HAP-1 (cell line): Measurements from ENCODE around the gene PRKAG2.

Source experiments
- DNase-seq, 2 experiments: peaks; one replicate each; pipeline ENCODE4 v3.0.0-alpha.2; 2016 to 2020; ENCODE audit warnings: low spot score in 2 of 2
- H3K27me3 ChIP-seq: fragments of 250-450 bp; sonication (Bioruptor Pico); 2 replicates; pipeline ENCODE4 v1.5.1; 2020; ENCODE audit warnings: low read depth, mild to moderate bottlenecking, moderate library complexity
- H3K36me3 ChIP-seq: fragments of 250-450 bp; sonication (Bioruptor Pico); replicated peaks from 2 replicates; pipeline ENCODE4 v1.5.1; 2020; ENCODE audit warnings: mild to moderate bottlenecking
- H3K4me1 ChIP-seq: fragments of 250-450 bp; sonication (Bioruptor Pico); 2 replicates; pipeline ENCODE4 v1.5.1; 2020; ENCODE audit warnings: mild to moderate bottlenecking
- H3K4me3 ChIP-seq: fragments of 250-450 bp; sonication (Bioruptor Pico); 2 replicates; pipeline ENCODE4 v1.5.1; 2020; ENCODE audit warnings: mild to moderate bottlenecking, moderate library complexity
- H3K9me3 ChIP-seq: fragments of 250-450 bp; sonication (Bioruptor Pico); 2 replicates; pipeline ENCODE4 v1.5.1; 2020; ENCODE audit warnings: mild to moderate bottlenecking, moderate library complexity
- in situ Hi-C: fragments of 300-500 bp; cut with MboI; formaldehyde crosslinking; loops from 3 replicates; pipeline ENCODE4 v1.14.3; 2020; ENCODE audit warnings: low sequenced_read_pairs, inconsistent platforms, mixed read lengths

PRKAG2 gene

GRCh38 chr7:151896086-151896485 lies 19.2 kb upstream of the PRKAG2 start:
- in situ Hi-C loops = no loop called here
- no peaks in the 10 kb centered on the region for H3K9me3 ChIP-seq
- H3K27me3 ChIP-seq = peaks cover 9% of the 10 kb centered on the region
- H3K36me3 ChIP-seq = no peaks in the 10 kb centered on the region
- no peaks in the 10 kb centered on the region for H3K4me1 ChIP-seq
- no peak for DNase-seq
- no peak overlapping the region for H3K4me3 ChIP-seq

GRCh38 chr7:151895631-151896031 lies 18.7 kb upstream of the PRKAG2 start:
- H3K9me3 ChIP-seq = no peaks in the 10 kb centered on the region
- H3K36me3 ChIP-seq = no peaks in the 10 kb centered on the region
- H3K27me3 ChIP-seq = peaks cover 10% of the 10 kb centered on the region
- in situ Hi-C loops = no loop called here
- H3K4me3 ChIP-seq = no peak overlapping the region
- no peak for DNase-seq
- no peaks in the 10 kb centered on the region for H3K4me1 ChIP-seq

GRCh38 chr7:151895008-151895630 lies 18.2 kb upstream of the PRKAG2 start:
- Histone ChIP-seq H3K4me3 (no peak overlapping the region), H3K36me3 (no peaks in the 10 kb centered on the region), H3K27me3 (peaks cover 10% of the 10 kb centered on the region), H3K9me3 (no peaks in the 10 kb centered on the region), H3K4me1 (no peaks in the 10 kb centered on the region)
- no peak for DNase-seq
- in situ Hi-C loops = no loop called here

GRCh38 chr7:151894111-151895007 lies 17.4 kb upstream of the PRKAG2 start:
- in situ Hi-C loops = no loop called here
- Histone ChIP-seq H3K4me1 (no peaks in the 10 kb centered on the region), H3K36me3 (no peaks in the 10 kb centered on the region), H3K4me3 (no peak overlapping the region), H3K27me3 (peaks cover 10% of the 10 kb centered on the region), H3K9me3 (no peaks in the 10 kb centered on the region)
- DNase-seq = no peak

- Histone ChIP-seq H3K27me3 (peaks cover 10% of the 10 kb centered on the region), H3K9me3 (no peaks in the 10 kb centered on the region), H3K4me1 (no peaks in the 10 kb centered on the region), H3K4me3 (no peak overlapping the region), H3K36me3 (no peaks in the 10 kb centered on the region)
- no peak for DNase-seq
- in situ Hi-C loops = no loop called here
Measured at GRCh38 chr7:151893405-151893923, 16.5 kb upstream of the PRKAG2 start.

- Histone ChIP-seq H3K9me3 (no peaks in the 10 kb centered on the region), H3K4me1 (no peaks in the 10 kb centered on the region), H3K36me3 (no peaks in the 10 kb centered on the region), H3K27me3 (peaks cover 13% of the 10 kb centered on the region), H3K4me3 (no peak overlapping the region)
- in situ Hi-C loops = no loop called here
- DNase-seq = no peak
Measured at GRCh38 chr7:151891753-151892152, 14.8 kb upstream of the PRKAG2 start.

GRCh38 chr7:151891182-151891581 lies 14.3 kb upstream of the PRKAG2 start:
- H3K4me3 ChIP-seq = no peak overlapping the region
- no peaks in the 10 kb centered on the region for H3K9me3 ChIP-seq
- DNase-seq = no peak
- no peaks in the 10 kb centered on the region for H3K4me1 ChIP-seq
- in situ Hi-C loops = no loop called here
- H3K27me3 ChIP-seq = peaks cover 13% of the 10 kb centered on the region
- H3K36me3 ChIP-seq = no peaks in the 10 kb centered on the region

GRCh38 chr7:151890355-151891004 lies 13.6 kb upstream of the PRKAG2 start:
- in situ Hi-C loops = no loop called here
- Histone ChIP-seq H3K4me3 (no peak overlapping the region), H3K9me3 (no peaks in the 10 kb centered on the region), H3K36me3 (no peaks in the 10 kb centered on the region), H3K27me3 (peaks cover 13% of the 10 kb centered on the region), H3K4me1 (no peaks in the 10 kb centered on the region)
- DNase-seq = no peak

GRCh38 chr7:151889406-151890354 lies 12.8 kb upstream of the PRKAG2 start:
- in situ Hi-C loops = no loop called here
- no peak for DNase-seq
- H3K4me1 ChIP-seq = no peaks in the 10 kb centered on the region
- no peak overlapping the region for H3K4me3 ChIP-seq
- H3K27me3 ChIP-seq = peaks cover 13% of the 10 kb centered on the region
- no peaks in the 10 kb centered on the region for H3K36me3 ChIP-seq
- no peaks in the 10 kb centered on the region for H3K9me3 ChIP-seq

GRCh38 chr7:151888079-151889067 lies 11.5 kb upstream of the PRKAG2 start:
- no peaks in the 10 kb centered on the region for H3K4me1 ChIP-seq
- H3K9me3 ChIP-seq = no peaks in the 10 kb centered on the region
- in situ Hi-C loops = no loop called here
- H3K36me3 ChIP-seq = no peaks in the 10 kb centered on the region
- peaks cover 20% of the 10 kb centered on the region for H3K27me3 ChIP-seq
- H3K4me3 ChIP-seq = no peak overlapping the region
- DNase-seq = no peak

GRCh38 chr7:151886783-151887182 lies 9.9 kb upstream of the PRKAG2 start:
- no peak for DNase-seq
- Histone ChIP-seq H3K36me3 (no peaks in the 10 kb centered on the region), H3K4me1 (no peaks in the 10 kb centered on the region), H3K27me3 (peaks cover 21% of the 10 kb centered on the region), H3K4me3 (no peak overlapping the region), H3K9me3 (no peaks in the 10 kb centered on the region)
- in situ Hi-C loops = no loop called here

GRCh38 chr7:151885202-151885580 lies 8.3 kb upstream of the PRKAG2 start:
- no peaks in the 10 kb centered on the region for H3K4me1 ChIP-seq
- no peak overlapping the region for H3K4me3 ChIP-seq
- in situ Hi-C loops = no loop called here
- H3K36me3 ChIP-seq = no peaks in the 10 kb centered on the region
- peaks cover 13% of the 10 kb centered on the region for H3K27me3 ChIP-seq
- no peak for DNase-seq
- no peaks in the 10 kb centered on the region for H3K9me3 ChIP-seq
